SK-N-MC (cell line): Measurements from ENCODE around the gene ZFP36.

Experiments
- EZH2 ChIP-seq: fragments of 200-600 bp; sonication (generic); IDR thresholded peaks from one replicate; pipeline ENCODE4 v1.6.1; 2017; ENCODE audit warnings: antibody characterized with exemption
- FOXP2 ChIP-seq: optimal IDR thresholded peaks from 2 replicates; pipeline ENCODE3; 2011; ENCODE audit warnings: mild to moderate bottlenecking, moderate library complexity; ENCODE audit not compliant: insufficient read depth; ENCODE audit errors: extremely low read length, control extremely low read depth
- POLR2AphosphoS5 ChIP-seq: IDR thresholded peaks from 2 replicates; pipeline ENCODE4 v1.6.1; 2012; ENCODE audit warnings: mild to moderate bottlenecking, low read depth, low read length, borderline replicate concordance

GRCh38 chr19:39372047-39372802, 34.4 kb upstream of the ZFP36 start:
- no peak for TF ChIP-seq POLR2AphosphoS5
- no peak for TF ChIP-seq EZH2
- TF ChIP-seq FOXP2, result no peak
